Fibroblast of lung (primary cell): Measurements from ENCODE around the gene ZFYVE28.

Source experiments
- EZH2 ChIP-seq: IDR thresholded peaks from 2 replicates; pipeline ENCODE4 v1.5.1; 2012; ENCODE audit warnings: low read length, control low read depth, mild to moderate bottlenecking; ENCODE audit errors: missing control alignments
- TF ChIP-seq, protein P1 (sequence below), 2 donors: IDR thresholded peaks in 1 of 2; conservative IDR thresholded peaks in 1 of 2; 1 replicate in 1 of 2; 2 replicates in 1 of 2; pipeline ENCODE4 v1.5.1; 2011 to 2012; ENCODE audit warnings: low read length in 2 of 2, control low read depth in 1 of 2, inconsistent platforms in 1 of 2, low read depth in 1 of 2, mild to moderate bottlenecking in 1 of 2

DNA sequence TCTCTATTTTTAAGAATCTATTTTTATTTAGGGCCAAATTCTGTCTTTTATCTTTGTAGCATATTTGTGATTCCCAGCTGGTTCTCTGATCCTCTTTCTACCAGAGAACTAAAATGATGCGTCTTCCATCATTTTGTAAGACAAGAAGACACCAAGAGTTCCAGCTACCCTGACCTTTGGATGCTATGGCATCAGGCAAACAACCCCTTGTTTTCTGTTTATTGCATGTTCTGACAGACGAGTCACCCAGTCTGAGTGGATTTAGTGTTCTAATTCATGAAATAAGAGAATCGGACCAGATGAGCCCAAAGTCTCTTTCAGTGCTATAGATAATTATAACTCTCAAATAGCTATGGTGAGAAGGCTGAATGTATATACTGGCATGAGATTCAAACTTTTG is 69.7 kb downstream of the ZFYVE28 start:
- TF ChIP-seq, protein P1, sequence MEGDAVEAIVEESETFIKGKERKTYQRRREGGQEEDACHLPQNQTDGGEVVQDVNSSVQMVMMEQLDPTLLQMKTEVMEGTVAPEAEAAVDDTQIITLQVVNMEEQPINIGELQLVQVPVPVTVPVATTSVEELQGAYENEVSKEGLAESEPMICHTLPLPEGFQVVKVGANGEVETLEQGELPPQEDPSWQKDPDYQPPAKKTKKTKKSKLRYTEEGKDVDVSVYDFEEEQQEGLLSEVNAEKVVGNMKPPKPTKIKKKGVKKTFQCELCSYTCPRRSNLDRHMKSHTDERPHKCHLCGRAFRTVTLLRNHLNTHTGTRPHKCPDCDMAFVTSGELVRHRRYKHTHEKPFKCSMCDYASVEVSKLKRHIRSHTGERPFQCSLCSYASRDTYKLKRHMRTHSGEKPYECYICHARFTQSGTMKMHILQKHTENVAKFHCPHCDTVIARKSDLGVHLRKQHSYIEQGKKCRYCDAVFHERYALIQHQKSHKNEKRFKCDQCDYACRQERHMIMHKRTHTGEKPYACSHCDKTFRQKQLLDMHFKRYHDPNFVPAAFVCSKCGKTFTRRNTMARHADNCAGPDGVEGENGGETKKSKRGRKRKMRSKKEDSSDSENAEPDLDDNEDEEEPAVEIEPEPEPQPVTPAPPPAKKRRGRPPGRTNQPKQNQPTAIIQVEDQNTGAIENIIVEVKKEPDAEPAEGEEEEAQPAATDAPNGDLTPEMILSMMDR (conservative IDR thresholded peaks at IDR 0.05 in 1 of 2, IDR thresholded peaks at IDR 0.05 in 1 of 2; ENCODE audit: low read depth in 1 of 2, low read length in 2 of 2) = no peak
- TF ChIP-seq EZH2 = no peak
